GM12875 (cell line): Measurements from ENCODE around the gene SKOR2.

ENCODE experiments used
- H3K4me3 ChIP-seq: one replicate; pipeline ENCODE4 v1.5.1; 2011; ENCODE audit warnings: low read depth, low read length, control low read depth
- CTCF ChIP-seq: IDR thresholded peaks from 2 replicates; pipeline ENCODE4 v1.5.1; 2011; ENCODE audit warnings: low read depth, mild to moderate bottlenecking, control low read depth, inconsistent platforms, low read length, moderate library complexity, borderline replicate concordance; ENCODE audit not compliant: insufficient read depth

The SKOR2 gene

GRCh38 chr18:47248115-47248603, 3.3 kb downstream of the SKOR2 start:
- H3K4me3 ChIP-seq, result no peak overlapping the region
- TF ChIP-seq CTCF, result no peak

DNA sequence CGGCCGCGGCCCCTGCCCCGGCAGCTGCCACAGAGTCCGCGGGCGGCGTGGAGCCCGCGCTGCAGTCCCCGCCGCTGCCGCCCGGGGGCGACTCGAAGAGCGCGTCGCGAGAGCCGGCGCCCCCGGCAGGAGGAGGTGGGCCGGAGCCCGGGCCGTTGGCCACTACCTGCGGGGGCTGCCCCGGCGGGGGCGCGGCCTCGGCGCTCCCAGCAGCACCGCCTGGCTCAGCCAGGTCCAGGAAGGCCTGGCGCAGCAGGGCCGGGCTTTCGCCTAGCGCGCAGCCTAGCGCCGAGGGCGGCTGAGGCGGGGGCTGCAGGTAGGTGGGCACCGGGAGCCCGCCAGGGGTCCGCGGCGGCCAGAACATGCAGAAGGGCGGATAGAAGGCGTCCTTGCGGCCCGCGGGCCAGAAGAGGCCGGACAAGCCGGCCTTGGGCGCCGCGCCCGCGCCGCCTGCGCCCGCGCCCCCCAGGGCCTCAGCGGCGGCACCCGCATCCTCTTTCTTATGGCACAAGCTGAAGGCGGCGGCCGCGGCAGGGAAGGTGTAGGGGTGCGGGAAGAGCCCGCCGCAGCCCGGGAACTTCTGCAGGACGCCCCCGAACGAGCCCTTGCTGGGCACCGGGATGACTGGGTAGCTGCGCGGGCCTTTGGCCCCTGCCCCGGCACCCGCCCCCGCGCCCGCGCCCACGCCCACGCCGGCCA, 3.9 kb downstream of the SKOR2 start:
- TF ChIP-seq CTCF, result no peak
- no peak overlapping the region for H3K4me3 ChIP-seq

- TF ChIP-seq CTCF, result no peak
- no peak overlapping the region for H3K4me3 ChIP-seq
Measured at GRCh38 chr18:47247036-47247415, 4.4 kb downstream of the SKOR2 start.

DNA sequence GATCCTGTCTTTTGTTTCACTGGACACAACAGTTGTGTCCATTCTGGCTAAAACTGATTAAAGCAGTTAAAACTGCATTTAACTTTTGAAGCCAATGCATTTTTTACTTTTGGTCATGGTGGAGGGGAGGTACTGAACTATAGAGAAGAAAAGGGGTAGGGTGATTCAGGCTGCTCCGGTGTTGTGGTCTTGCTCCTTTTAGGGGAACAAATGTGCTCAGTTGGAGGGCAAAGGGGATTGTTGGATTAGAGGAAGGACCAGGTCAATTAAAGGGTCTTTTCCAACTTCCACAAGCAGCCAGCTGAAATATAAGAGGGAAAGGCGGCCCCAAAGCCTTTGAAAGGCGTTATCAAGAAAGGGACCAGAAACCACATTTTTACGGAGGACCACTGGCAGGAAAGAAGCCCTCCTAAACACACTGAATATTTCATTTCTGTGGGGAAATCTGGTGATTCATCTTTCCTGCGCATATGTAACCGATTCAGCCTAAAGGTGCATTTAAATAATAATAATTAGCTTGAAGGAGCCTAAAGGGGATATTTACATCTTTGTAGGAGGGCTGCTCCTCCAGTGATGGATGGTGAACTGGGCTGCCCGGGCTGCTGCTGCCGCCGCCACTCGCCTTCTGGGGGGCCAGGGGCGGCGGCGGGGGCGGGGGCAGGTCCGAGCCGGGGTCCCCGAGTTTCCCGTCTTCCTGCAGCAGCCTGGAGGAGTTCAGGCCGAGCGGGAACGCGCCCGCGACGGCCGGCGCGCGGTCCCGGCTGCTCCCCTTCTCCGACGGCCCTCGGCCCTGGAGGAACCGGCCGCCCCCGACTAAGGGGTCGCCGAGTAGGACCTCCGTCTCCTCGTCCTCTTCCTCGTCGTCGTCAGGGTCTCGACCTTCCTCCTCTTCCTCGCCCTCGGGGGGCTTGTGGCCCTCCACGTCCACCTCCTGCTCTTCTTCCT, 5.2 kb downstream of the SKOR2 start:
- H3K4me3 ChIP-seq, result no peak overlapping the region
- TF ChIP-seq CTCF, result no peak

- H3K4me3 ChIP-seq, result no peak overlapping the region
- no peak for TF ChIP-seq CTCF
Measured at GRCh38 chr18:47244086-47244485, 7.4 kb downstream of the SKOR2 start.

- no peak for TF ChIP-seq CTCF
- no peak overlapping the region for H3K4me3 ChIP-seq
Measured at GRCh38 chr18:47235096-47235495, 16.4 kb downstream of the SKOR2 start.

- H3K4me3 ChIP-seq, result no peak overlapping the region
- no peak for TF ChIP-seq CTCF
Measured at GRCh38 chr18:47226660-47227059, 24.8 kb downstream of the SKOR2 start.
